ENCODE measurements around the gene IDH3G.

DNA sequence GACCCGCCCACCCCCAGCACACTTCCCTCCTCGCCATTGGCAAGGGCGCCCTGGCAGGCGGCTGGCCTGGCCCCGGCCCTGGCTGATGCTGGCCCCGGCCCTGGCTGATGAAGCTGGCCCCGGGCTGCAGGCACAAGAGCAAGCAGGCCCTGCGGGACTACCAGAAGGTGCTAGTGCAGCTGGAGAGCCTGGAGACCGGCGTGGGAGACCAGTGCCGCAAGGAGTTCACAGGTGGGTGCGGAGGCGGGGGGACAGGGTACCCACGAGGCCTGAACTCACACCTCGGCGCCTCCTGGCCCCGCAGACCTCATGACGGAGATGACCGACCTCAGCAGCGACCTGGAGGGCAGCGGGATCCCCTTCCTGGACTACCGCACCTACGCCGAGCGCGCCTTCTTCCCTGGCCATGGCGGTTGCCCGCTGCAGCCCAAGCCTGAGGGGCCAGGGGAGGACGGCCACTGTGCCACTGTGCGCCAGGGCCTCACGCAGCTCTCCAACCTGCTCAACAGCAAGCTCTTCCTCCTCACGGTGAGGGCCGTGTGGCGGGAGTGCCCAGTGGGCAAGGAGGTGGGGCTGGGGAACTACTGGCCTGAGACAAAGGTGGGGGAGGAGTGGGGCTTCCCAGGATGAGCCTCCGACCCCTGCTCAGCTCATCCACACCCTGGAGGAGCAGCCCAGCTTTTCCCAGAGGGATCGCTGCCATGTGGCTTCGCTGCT, 19.4 kb downstream of the IDH3G start:
- no peak for TF ChIP-seq CTCF (IDR thresholded peaks at IDR 0.05)
- TF ChIP-seq POLR2A (IDR thresholded peaks at IDR 0.05) = no peak

All from testis (tissue), 2 donors.